Trophoblast cell (in vitro differentiated cells and primary cell): ENCODE measurements around the gene FSTL4.

Source experiments
- DNase-seq, 2 donors: peaks; one replicate each; pipeline ENCODE4 v3.0.0-alpha.2; 2016
- H2AFZ ChIP-seq: 2 replicates; pipeline ENCODE4 v1.6.1; 2013; ENCODE audit warnings: low read length, moderate library complexity, mild to moderate bottlenecking; ENCODE audit not compliant: insufficient read depth, poor library complexity
- H2AK5ac ChIP-seq: 2 replicates; pipeline ENCODE4 v1.6.1; 2013; ENCODE audit warnings: mild to moderate bottlenecking, low read length
- H2BK120ac ChIP-seq: 2 replicates; pipeline ENCODE4 v1.6.1; 2013; ENCODE audit warnings: low read length, mild to moderate bottlenecking, moderate library complexity; ENCODE audit not compliant: insufficient read depth, poor library complexity
- H2BK12ac ChIP-seq: 2 replicates; pipeline ENCODE4 v1.6.1; 2013; ENCODE audit warnings: mild to moderate bottlenecking, low read length, moderate library complexity
- H2BK5ac ChIP-seq: 2 replicates; pipeline ENCODE4 v1.6.1; 2013; ENCODE audit warnings: low read length, low read depth, moderate library complexity, mild to moderate bottlenecking; ENCODE audit not compliant: poor library complexity
- H3K14ac ChIP-seq: 2 replicates; pipeline ENCODE4 v1.6.1; 2013; ENCODE audit warnings: mild to moderate bottlenecking, low read length
- H3K18ac ChIP-seq: 2 replicates; pipeline ENCODE4 v1.6.1; 2013; ENCODE audit warnings: mild to moderate bottlenecking, low read length
- H3K23ac ChIP-seq: 2 replicates; pipeline ENCODE4 v1.6.1; 2013; ENCODE audit warnings: low read length
- H3K27ac ChIP-seq: 2 replicates; pipeline ENCODE4 v1.5.1; 2013; ENCODE audit warnings: low read depth, mild to moderate bottlenecking, inconsistent platforms, low read length, moderate library complexity
- H3K27me3 ChIP-seq: 2 replicates; pipeline ENCODE4 v1.6.1; 2013; ENCODE audit warnings: inconsistent platforms, mild to moderate bottlenecking, low read length, moderate library complexity; ENCODE audit not compliant: insufficient read depth
- H3K36me3 ChIP-seq, 2 experiments: 1 replicate in 1 of 2; 2 replicates in 1 of 2; pipeline ENCODE4 v1.6.1; 2013; ENCODE audit warnings: low read length in 2 of 2, mild to moderate bottlenecking in 2 of 2, moderate library complexity in 1 of 2; ENCODE audit not compliant: insufficient read depth in 2 of 2, control insufficient read depth in 1 of 2
- H3K4ac ChIP-seq: 2 replicates; pipeline ENCODE4 v1.6.1; 2013; ENCODE audit warnings: low read depth, mild to moderate bottlenecking, low read length, moderate library complexity
- H3K4me1 ChIP-seq, 2 experiments: 1 replicate in 1 of 2; 2 replicates in 1 of 2; pipeline ENCODE4 v1.6.1; 2013; ENCODE audit warnings: low read length in 2 of 2, mild to moderate bottlenecking in 2 of 2, moderate library complexity in 1 of 2; ENCODE audit not compliant: insufficient read depth in 2 of 2, control insufficient read depth in 1 of 2
- H3K4me2 ChIP-seq: 2 replicates; pipeline ENCODE4 v1.6.1; 2013; ENCODE audit warnings: inconsistent platforms, mild to moderate bottlenecking, low read length, moderate library complexity
- H3K4me3 ChIP-seq: 2 replicates; pipeline ENCODE4 v1.5.1; 2013; ENCODE audit warnings: mild to moderate bottlenecking, low read depth, low read length, inconsistent platforms
- H3K79me1 ChIP-seq: one replicate; pipeline ENCODE4 v1.6.1; 2013; ENCODE audit warnings: low read length
- H3K79me2 ChIP-seq: 2 replicates; pipeline ENCODE4 v1.6.1; 2013; ENCODE audit warnings: low read length, mild to moderate bottlenecking; ENCODE audit not compliant: control insufficient read depth, insufficient read depth, poor library complexity
- H3K9ac ChIP-seq: 2 replicates; pipeline ENCODE4 v1.6.1; 2013; ENCODE audit warnings: mild to moderate bottlenecking, low read length
- H3K9me3 ChIP-seq: 2 replicates; pipeline ENCODE4 v1.6.1; 2013; ENCODE audit warnings: low read depth, mild to moderate bottlenecking, control low read depth, inconsistent platforms, low read length; ENCODE audit not compliant: insufficient read depth
- H4K12ac ChIP-seq: 2 replicates; pipeline ENCODE4 v1.6.1; 2013; ENCODE audit warnings: low read depth, mild to moderate bottlenecking, low read length, moderate library complexity
- H4K8ac ChIP-seq: 2 replicates; pipeline ENCODE4 v1.6.1; 2013; ENCODE audit warnings: low read depth, mild to moderate bottlenecking, low read length, moderate library complexity
- H4K91ac ChIP-seq: one replicate; pipeline ENCODE4 v1.6.1; 2013; ENCODE audit warnings: low read depth, mild to moderate bottlenecking, low read length, moderate library complexity
- WGBS: extraction: QIAGEN DNeasy Blood & Tissue Kit; methylation state at CpG from one replicate; pipeline ENCODE4 v1.1.7; 2013; ENCODE audit warnings: missing lambda C conversion rate; ENCODE audit not compliant: insufficient read length, insufficient coverage; ENCODE audit errors: extremely low coverage; 5-methylcytosine and 5-hydroxymethylcytosine counted together

The FSTL4 gene

DNA sequence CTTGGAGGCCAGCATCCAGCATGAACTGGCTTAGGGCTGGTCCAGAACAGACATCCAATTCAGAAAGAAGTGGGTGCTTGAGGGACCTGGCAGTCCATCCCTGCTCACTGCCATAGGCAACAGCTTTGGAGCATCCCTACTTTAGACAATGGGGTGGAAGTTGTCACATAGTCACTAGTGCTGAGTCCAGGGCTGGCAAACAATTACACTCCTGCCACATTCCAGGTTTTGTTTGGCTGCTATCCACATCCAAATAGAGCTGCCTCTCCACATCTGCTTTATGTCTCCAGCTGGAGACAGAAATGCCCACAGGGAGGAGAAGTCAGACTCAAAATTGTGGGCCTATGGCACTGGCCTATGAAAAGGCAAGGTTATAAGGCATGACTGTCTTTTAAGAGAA lies 7.0 kb downstream of the FSTL4 start:
- Histone ChIP-seq H4K8ac (no peak overlapping the region), H2BK120ac (no peak overlapping the region), H2AFZ (no peak overlapping the region), H3K23ac (no peak overlapping the region), H4K91ac (no peak overlapping the region), H3K4ac (no peak overlapping the region), H2BK12ac (no peak overlapping the region), H3K9me3 (peaks cover 2% of the 10 kb centered on the region), H3K79me1 (no peaks in the 10 kb centered on the region), H3K4me1 (peaks cover 0 to 1% of the 10 kb centered on the region in 2 experiments), H3K4me2 (no peak overlapping the region), H3K79me2 (no peaks in the 10 kb centered on the region), H3K4me3 (no peak overlapping the region), H3K9ac (no peak overlapping the region), H3K18ac (no peak overlapping the region), H2BK5ac (no peak overlapping the region), H3K27ac (no peak overlapping the region), H3K36me3 (no peaks in the 10 kb centered on the region), H3K27me3 (peaks cover under 1% of the 10 kb centered on the region), H3K14ac (no peak overlapping the region), H2AK5ac (no peak overlapping the region), H4K12ac (no peak overlapping the region)
- DNase-seq: no peak

DNA sequence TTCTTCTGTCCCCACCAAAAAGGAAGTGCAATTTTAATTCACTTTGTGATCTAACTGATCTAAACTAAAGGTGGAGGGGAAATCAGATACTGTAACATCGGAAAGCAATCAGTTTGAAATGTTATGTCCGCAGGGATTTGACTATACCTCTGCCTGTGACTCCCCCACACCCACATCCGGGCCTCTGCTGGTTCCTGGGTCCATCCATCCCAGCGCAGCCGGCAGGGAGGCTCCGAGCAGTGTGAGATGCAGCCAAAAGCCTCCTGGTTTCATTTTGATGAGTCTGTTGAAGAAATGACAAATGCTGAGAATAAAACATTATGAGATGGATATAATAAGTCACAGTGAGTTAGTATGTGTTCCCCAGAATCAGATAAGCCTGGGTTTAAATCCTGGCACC lies 8.6 kb downstream of the FSTL4 start:
- H3K4me1 ChIP-seq: peaks cover 0 to 1% of the 10 kb centered on the region in 2 experiments
- H4K12ac ChIP-seq: no peak overlapping the region
- no peak overlapping the region for H2BK5ac ChIP-seq
- no peak overlapping the region for H3K27ac ChIP-seq
- WGBS: no CpG with 5 or more reads among the region's 6 CpGs
- H2AFZ ChIP-seq: no peak overlapping the region
- H3K27me3 ChIP-seq: no peaks in the 10 kb centered on the region
- no peak overlapping the region for H3K9ac ChIP-seq
- H2BK120ac ChIP-seq: no peak overlapping the region
- H3K23ac ChIP-seq: no peak overlapping the region
- no peaks in the 10 kb centered on the region for H3K79me1 ChIP-seq
- H2AK5ac ChIP-seq: no peak overlapping the region
- no peak overlapping the region for H2BK12ac ChIP-seq
- no peak overlapping the region for H3K4ac ChIP-seq
- no peak for DNase-seq
- H4K8ac ChIP-seq: no peak overlapping the region
- H3K4me2 ChIP-seq: no peak overlapping the region
- H3K9me3 ChIP-seq: peaks cover 2% of the 10 kb centered on the region
- no peak overlapping the region for H4K91ac ChIP-seq
- no peak overlapping the region for H3K4me3 ChIP-seq
- H3K18ac ChIP-seq: no peak overlapping the region
- H3K14ac ChIP-seq: no peak overlapping the region
- H3K36me3 ChIP-seq: no peaks in the 10 kb centered on the region
- no peaks in the 10 kb centered on the region for H3K79me2 ChIP-seq

DNA sequence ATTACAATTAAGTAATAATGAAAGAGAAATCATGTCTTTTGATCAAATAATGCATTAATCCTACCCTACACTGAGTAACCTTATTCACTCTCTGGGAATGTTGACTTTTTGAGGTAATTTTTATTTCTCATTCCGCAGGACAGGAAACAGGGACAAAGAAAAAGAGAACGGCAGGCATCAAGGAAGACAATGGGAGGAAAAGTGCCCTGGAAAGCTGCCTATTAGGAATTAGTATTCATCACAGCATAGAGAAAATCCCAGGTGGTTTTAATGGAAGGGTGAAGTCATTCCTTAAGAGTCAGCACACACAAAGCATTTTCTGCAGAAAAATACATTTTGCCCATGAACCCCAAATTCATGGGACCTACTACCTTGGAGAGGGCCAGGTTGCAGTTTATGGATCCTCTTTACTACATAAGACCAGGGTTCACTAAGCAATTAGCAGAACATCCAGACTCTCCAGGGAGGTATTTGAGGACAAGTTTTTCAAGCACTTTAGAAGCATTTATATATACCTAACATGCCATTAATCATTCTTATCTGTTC lies 9.4 kb downstream of the FSTL4 start:
- Histone ChIP-seq H3K27me3 (no peaks in the 10 kb centered on the region), H2AFZ (no peak overlapping the region), H3K4me3 (no peak overlapping the region), H3K79me2 (no peaks in the 10 kb centered on the region), H3K36me3 (no peaks in the 10 kb centered on the region), H3K4me1 (peaks cover 0 to 1% of the 10 kb centered on the region in 2 experiments), H3K9me3 (peaks cover 2% of the 10 kb centered on the region), H3K18ac (no peak overlapping the region), H4K12ac (no peak overlapping the region), H3K9ac (no peak overlapping the region), H2BK5ac (no peak overlapping the region), H3K4ac (no peak overlapping the region), H3K14ac (no peak overlapping the region), H4K8ac (no peak overlapping the region), H3K27ac (no peak overlapping the region), H3K23ac (no peak overlapping the region), H2BK120ac (no peak overlapping the region), H2AK5ac (no peak overlapping the region), H3K79me1 (no peaks in the 10 kb centered on the region), H4K91ac (no peak overlapping the region), H3K4me2 (no peak overlapping the region), H2BK12ac (no peak overlapping the region)
- no CpG with 5 or more reads among the region's 2 CpGs for WGBS
- DNase-seq: no peak

DNA sequence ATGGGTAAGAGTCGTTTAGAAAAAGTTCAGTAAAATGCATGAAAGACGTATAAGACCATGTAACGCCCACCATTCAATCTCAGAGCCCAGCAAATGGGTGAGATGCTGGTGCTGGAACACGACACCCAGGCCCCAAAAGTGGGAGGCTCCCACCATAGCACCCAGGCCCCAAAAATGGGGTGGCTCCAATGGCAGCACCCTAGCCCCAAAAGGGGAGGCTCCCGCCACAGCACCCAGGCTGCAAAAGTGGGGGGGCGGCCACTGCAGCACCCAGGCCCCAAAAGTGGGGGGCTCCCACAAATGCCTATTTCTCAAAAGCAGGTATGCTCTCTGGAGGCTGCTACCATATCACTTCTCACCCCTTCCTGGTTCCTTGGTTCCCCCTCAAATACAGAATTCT lies 12.7 kb downstream of the FSTL4 start:
- Histone ChIP-seq H2AFZ (no peak overlapping the region), H3K4me3 (no peak overlapping the region), H3K4me1 (no peaks in the 10 kb centered on the region), H3K27ac (no peak overlapping the region), H3K9ac (no peak overlapping the region), H3K4ac (no peak overlapping the region), H3K27me3 (no peaks in the 10 kb centered on the region), H4K8ac (no peak overlapping the region), H3K23ac (no peak overlapping the region), H3K18ac (no peak overlapping the region), H2BK120ac (no peak overlapping the region), H2BK12ac (no peak overlapping the region), H3K79me1 (no peaks in the 10 kb centered on the region), H3K79me2 (no peaks in the 10 kb centered on the region), H3K14ac (no peak overlapping the region), H4K12ac (no peak overlapping the region), H2AK5ac (no peak overlapping the region), H3K4me2 (no peak overlapping the region), H4K91ac (no peak overlapping the region), H3K36me3 (no peaks in the 10 kb centered on the region), H2BK5ac (no peak overlapping the region), H3K9me3 (no peaks in the 10 kb centered on the region)
- no peak for DNase-seq
- no CpG with 5 or more reads among the region's 6 CpGs for WGBS
